Stimulated activated CD4-positive, alpha-beta T cell treated with anti-CD3 and anti-CD28 coated beads, Interleukin-2, amount 100 ng/mL, for 24 hours (primary cell): ENCODE data around the gene CYP11A1.
A peak's percentile ranks its signal among the peaks of the same experiment; 100 is the strongest.

Experiments
- DNase-seq, 2 donors: peaks; one replicate each; pipeline ENCODE4 v3.0.0-alpha.2; 2020

The CYP11A1 gene

DNA sequence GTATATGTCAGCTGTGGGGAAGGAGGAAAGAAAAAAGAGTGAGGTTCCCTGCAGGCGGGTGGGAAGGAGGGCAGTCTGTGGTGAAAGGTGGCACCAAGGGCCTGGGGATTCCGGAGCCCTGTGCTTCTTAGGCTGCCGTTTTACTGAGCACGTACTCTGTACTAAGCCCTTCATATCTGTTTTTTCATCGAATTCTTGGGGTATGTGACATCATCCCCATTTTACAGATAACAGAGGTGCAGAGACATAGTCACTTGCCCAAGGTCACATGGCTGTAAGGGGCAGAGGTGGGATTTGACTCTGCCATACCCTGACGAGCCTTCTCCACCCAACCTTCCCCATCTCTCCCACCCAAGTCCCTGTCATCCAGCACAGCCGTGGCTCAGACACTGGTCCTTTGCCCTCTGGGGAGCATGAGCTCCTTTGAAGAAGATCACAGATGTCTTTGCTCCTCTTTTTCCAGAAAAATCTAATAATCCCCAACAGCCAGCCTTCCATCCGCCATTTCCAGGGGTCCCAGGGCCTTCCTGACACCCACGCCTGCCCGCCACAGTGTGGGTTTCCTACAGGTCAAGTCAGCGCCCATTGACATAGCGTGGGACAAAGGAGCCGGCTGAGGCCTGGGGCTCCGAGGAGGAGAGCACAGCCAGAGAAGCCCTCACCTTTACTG lies 24.2 kb downstream of the CYP11A1 start:
- DNase-seq: no peak

DNA sequence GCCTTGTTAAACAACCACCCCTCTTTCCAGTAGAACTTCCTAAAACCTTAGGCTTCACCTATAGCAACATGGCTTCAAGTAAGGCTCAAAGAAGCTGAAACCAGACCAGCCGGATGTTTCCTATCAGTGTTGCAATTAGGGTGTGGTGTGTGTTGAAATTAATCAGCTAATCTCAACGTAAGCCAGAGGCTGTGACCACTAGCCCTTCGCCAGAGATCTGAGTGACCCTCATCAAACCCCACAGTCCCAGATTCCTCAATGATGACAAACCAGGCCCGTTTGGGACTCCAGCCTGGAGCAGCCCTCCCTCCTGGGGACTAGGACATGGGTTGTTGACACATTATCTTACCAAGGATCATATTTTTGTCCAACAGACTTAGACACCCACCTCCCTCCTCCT lies 27.3 kb downstream of the CYP11A1 start:
- no peak for DNase-seq

DNA sequence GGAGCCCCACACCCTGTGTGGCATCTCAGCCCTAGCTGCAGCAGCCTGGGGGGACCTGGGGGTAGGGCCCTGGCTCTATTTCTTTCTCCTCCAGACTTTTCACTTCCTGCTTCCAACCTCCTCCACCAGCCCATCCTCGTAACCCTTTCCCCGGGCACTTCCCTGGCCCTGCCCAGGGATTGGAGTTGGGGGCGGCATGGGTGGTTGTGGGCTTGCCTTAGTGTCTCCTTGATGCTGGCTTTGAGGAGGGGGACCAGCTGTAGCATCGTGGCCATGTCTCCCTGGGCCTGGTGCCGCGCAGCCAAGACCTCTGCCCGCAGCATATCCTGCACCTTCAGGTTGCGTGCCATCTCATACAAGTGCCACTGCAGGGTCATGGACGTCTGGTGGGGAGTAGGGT lies 28.1 kb downstream of the CYP11A1 start:
- no peak for DNase-seq

DNA sequence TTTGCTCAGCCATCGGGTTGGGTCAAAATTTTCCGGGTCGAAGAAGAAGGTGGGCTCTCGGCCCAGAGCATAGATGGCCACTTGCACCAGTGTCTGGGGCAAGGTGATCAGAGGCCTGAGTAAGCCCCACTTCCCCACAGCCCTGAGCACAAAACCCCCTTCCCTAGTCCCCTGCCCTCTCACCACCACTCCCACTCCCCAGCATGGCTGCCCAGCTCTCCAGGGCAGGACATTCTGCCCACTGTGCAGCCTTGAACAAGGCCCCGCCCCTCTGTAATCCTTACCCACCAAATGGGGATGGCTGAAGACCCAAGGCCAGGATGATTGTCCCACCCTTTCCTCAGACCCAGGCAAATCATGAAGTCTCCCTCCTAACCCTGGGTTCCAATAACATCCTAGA lies 28.8 kb downstream of the CYP11A1 start:
- no peak for DNase-seq

DNA sequence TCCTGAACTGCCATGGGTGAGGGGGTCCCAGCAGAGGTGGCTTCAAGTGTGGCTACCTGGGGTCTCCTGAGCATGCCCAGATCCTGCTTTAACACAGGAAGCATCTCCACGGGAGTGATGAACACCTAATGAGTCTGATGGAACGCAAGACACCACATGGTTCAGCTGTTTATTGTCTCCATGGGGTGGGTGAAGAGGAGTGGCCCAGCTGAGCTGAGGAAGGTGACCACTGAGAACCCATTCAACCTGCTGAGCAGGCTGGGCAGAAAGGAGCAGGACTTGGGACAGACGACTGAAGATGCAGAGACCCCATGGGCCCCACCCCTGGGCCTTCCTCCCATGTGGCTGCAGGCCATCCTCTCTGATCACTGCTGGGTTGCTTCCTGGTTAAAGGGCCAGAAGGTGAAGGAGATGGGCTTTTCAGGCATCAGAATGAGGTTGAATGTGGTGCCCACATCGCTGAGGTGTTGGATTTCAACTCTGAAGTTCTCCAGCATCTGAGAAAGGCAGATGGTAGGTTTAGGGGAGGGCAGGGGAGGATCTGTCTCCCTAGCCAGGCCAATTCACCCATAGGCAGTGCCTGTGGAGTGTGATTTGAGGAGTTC lies 29.7 kb downstream of the CYP11A1 start:
- DNase-seq: no peak

DNA sequence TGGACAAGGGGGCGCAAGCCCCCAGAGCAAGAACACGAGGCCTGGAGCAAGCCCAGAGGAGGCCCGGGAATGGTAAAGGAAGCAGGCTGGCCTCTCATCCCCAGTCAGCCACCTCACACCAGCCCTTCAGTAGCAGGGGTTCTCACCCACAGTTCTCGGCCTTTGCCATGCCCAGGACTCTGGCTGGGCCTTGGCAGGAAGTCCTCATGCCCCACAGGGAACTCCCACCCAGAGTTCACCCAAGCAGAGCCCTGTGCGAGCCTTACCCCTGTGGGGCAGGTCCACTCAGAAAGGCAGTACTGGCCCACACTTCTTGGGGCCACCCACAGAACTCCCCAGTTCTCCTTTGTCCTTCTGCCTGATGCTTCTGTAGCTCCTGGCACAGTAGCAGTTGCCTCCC lies 30.3 kb downstream of the CYP11A1 start:
- no peak for DNase-seq

- DNase-seq: no peak
Measured at GRCh38 chr15:74336061-74337005, 31.1 kb downstream of the CYP11A1 start.

GRCh38 chr15:74335396-74335795 lies 32.0 kb downstream of the CYP11A1 start:
- no peak for DNase-seq

- DNase-seq: no peak
Measured at GRCh38 chr15:74334127-74334526, 33.3 kb downstream of the CYP11A1 start.

- no peak for DNase-seq
Measured at GRCh38 chr15:74333662-74334061, 33.8 kb downstream of the CYP11A1 start.

- no peak for DNase-seq
Measured at GRCh38 chr15:74333093-74333492, 34.4 kb downstream of the CYP11A1 start.

DNA sequence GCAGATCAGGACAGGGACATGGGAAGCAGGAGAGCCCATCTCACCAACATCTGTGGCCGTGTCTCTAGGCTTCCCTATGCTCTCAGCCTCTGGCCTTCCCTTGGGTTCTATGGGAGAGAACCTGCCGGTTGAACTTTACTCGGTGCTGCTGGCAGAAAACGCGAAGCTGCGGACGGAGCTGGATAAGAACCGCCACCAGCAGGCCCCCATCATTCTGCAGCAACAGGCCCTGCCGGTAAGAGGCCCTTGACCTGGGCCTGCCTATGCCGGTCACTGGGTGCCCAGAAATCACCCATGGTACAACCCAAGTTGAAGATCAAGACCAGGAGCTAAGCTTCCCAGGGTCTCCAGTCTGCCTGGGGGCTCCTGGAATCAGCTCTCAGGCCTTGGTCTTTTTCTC lies 34.8 kb downstream of the CYP11A1 start:
- DNase-seq: no peak

- no peak for DNase-seq
Measured at GRCh38 chr15:74332011-74332410, 35.4 kb downstream of the CYP11A1 start.

DNA sequence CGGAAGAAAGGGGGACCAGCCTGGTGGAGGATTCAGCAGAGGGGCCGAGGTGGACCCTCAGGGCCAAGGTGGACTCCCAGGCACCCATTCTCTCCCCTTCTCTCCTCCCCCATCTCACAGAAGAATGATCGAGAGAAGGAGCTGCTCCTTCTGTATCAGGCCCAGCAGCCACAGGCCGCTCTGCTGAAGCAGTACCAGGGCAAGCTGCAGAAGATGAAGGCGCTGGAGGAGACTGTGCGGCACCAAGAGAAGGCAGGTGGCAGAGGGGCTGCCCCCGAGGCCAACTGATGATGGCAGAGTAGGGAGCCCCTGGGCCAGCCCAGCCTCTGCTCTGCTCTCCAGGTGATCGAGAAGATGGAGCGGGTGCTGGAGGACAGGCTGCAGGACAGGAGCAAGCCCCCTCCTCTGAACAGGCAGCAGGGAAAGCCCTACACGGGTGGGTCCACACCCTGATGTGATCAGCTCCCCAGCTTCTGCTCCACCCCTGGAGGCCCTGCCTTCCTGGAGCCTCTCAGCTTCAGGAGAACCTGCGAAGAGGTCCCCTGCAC lies 36.5 kb downstream of the CYP11A1 start:
- no peak for DNase-seq

GRCh38 chr15:74328331-74329056 lies 39.0 kb downstream of the CYP11A1 start:
- DNase-seq: no peak

- DNase-seq: no peak
Measured at GRCh38 chr15:74327756-74328155, 39.7 kb downstream of the CYP11A1 start.

DNA sequence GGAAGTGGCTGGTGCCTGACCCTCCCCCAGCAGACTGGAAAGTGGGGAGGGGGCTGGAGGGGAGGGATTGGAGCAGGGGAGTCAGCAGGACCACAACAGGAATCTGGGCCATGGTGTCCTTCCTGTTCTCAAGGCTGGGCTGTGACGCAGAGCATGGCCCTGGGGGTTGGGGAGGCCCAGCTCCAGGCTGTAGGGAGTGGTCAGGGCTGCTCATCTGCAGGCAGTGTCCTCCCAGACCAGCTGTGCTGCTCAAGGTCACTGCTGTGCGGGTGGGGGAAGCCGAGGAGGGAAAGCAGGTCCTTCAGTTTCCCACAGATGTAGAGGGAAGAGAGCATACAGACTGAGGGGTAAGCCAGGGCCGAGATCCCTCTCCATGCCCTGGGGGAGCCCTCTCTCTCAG lies 40.7 kb downstream of the CYP11A1 start:
- no peak for DNase-seq

GRCh38 chr15:74324714-74325113 lies 42.7 kb downstream of the CYP11A1 start:
- no peak for DNase-seq

- peak; percentile 64 to 70 for DNase-seq
Measured at GRCh38 chr15:74322558-74323180, 44.8 kb downstream of the CYP11A1 start.

DNA sequence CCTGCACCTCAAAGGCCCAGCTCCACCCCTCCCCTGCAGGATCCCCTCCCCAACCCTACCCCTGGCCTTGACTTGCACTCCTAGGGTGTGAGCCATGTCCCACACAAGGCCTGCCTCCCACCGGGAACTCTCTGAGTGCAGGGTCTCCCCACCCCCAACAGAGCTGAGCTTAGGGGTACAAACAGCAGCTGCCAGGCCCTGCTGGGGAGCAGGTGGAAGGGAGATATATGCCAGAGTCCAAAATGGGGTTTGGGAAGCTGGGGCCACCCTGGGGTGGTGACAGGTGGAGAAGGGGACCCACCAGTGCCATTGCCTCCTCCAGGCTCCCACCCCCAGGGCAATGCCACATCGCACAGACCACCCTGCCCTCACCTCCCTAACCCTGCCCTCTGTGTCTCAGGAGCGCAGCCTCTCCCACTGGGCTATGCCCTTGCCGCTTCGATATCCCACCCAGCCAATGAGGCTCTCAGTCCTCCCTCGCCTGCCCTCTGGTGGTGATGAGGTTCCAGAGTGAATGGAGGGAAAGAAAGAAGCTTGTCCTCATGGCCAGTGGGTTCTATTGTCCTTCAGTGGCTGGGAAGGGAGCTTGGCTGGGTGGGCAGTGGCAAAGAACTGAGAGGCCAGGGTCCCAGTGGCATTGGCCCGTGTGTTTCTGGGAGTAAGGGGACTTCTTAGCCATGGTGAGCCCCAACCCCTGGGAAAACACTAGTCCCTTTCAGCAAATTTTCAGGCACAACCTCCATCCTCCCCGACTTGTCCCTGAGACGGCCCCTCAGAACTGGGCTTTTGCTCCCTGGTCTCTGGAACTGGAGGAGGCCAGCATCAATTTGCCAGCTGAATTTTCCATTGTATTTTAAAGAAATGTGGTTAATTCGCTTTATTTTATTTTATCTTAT lies 46.8 kb downstream of the CYP11A1 start:
- peak; percentile 48 to 51 for DNase-seq
